Caki2 (cell line): Measurements from ENCODE around the gene OR4F3. TPM values are rescaled to one million over a fixed set of nuclear protein-coding genes. Genes with fewer than 3 reads are reported as not detected.
"Not testable (repeated sequence)": the region's sequence is repeated elsewhere in the genome, so short reads cannot be mapped to it uniquely, and the experiment has no call there.

Source experiments
- DNase-seq: peaks from one replicate; pipeline ENCODE4 v3.0.0-alpha.2; 2015; ENCODE audit warnings: low read depth
- in situ Hi-C: cut with HindIII; loops from 2 replicates; pipeline ENCODE4 v1.10.0; 2016; ENCODE audit warnings: low sequenced_read_pairs, low pct_unique_long_range_greater_than_20kb, mixed read lengths
- total RNA-seq: library from RNA; depleted of rRNA; stranded (reverse); fragments of >200 nt; shearing (Covaris generic); gene quantifications from 2 replicates; pipeline ENCODE4 v1.2.3, GENCODE V29; 2014; ENCODE audit warnings: low replicate concordance; rRNA removed

OR4F3 gene
- not detected in 2 replicates for total RNA-seq

GRCh38 chr5:181366968-181367367, at the start of gene OR4F3:
TSS of gene OR4F3 (plus strand) at chr5:181367268.
- in situ Hi-C loops, DNase-seq: not testable (repeated sequence)

Other genes with a start within 250 kb of the OR4F3 start
- gene OR2V1, start 236.1 kb upstream of the OR4F3 start, total RNA-seq: not detected in 2 replicates
- not detected in 2 replicates for gene OR2V2, start 219.7 kb upstream of the OR4F3 start, total RNA-seq
- 56.2 and 62.2 TPM in 2 replicates for gene TRIM7, start 162.1 kb upstream of the OR4F3 start, total RNA-seq
- gene TRIM41, start 144.0 kb upstream of the OR4F3 start, total RNA-seq: 17.9 and 32.2 TPM in 2 replicates
- gene RACK1, start 123.4 kb upstream of the OR4F3 start, total RNA-seq: 4,377 and 4,541 TPM in 2 replicates
- gene TRIM52, start 106.1 kb upstream of the OR4F3 start, total RNA-seq: 1.3 and 12.9 TPM in 2 replicates